CD14-positive monocyte (primary cell): ENCODE results near the gene ASTN2. TPM values are rescaled to one million over a fixed set of nuclear protein-coding genes. Genes with fewer than 3 reads are reported as not detected.

Experiments
- DNase-seq, 3 donors: peaks; one replicate each; pipeline ENCODE4 v3.0.0-alpha.2; 2011 to 2022
- H2AFZ ChIP-seq: 2 replicates; pipeline ENCODE4 v1.6.0; 2012; ENCODE audit warnings: mild to moderate bottlenecking, low read depth, low read length, inconsistent platforms; ENCODE audit not compliant: insufficient read depth, poor library complexity, severe bottlenecking
- H3K27ac ChIP-seq, 2 donors: 1 replicate in 1 of 2; 2 replicates in 1 of 2; pipeline ENCODE4 v1.5.1; 2012 to 2013; ENCODE audit warnings: low read length in 2 of 2, control low read depth in 1 of 2, inconsistent platforms in 1 of 2, low read depth in 1 of 2, mild to moderate bottlenecking in 1 of 2
- H3K27me3 ChIP-seq, 2 donors: one replicate each; pipeline versions ENCODE4 v1.6.0 to v1.6.1; 2011 to 2013; ENCODE audit warnings: low read length in 2 of 2; ENCODE audit not compliant: control insufficient read depth in 2 of 2, insufficient read depth in 2 of 2
- H3K36me3 ChIP-seq, 2 donors: replicated peaks in 1 of 2; 1 replicate in 1 of 2; 2 replicates in 1 of 2; pipeline versions ENCODE4 v1.5.1 to v1.6.1; 2012 to 2013; ENCODE audit warnings: low read length in 2 of 2, control low read depth in 1 of 2, inconsistent platforms in 1 of 2, mild to moderate bottlenecking in 1 of 2; ENCODE audit not compliant: insufficient read depth in 2 of 2, control insufficient read depth in 1 of 2
- H3K4me1 ChIP-seq, 2 donors: 1 replicate in 1 of 2; 2 replicates in 1 of 2; pipeline versions ENCODE4 v1.5.1 to v1.6.1; 2012 to 2013; ENCODE audit warnings: low read length in 2 of 2, control low read depth in 1 of 2, inconsistent platforms in 1 of 2, mild to moderate bottlenecking in 1 of 2, moderate library complexity in 1 of 2; ENCODE audit not compliant: insufficient read depth in 2 of 2, control insufficient read depth in 1 of 2
- H3K4me2 ChIP-seq: replicated peaks from 2 replicates; pipeline ENCODE3; 2012; ENCODE audit warnings: low read length, moderate library complexity, mild to moderate bottlenecking; ENCODE audit not compliant: poor library complexity, severe bottlenecking; ENCODE audit errors: extremely low read depth
- H3K4me3 ChIP-seq, 3 experiments: fragments of 200-600 bp in 1 of 3; sonication (generic) in 1 of 3; replicated peaks in 1 of 3; 1 replicate in 2 of 3; 2 replicates in 1 of 3; pipeline ENCODE4 v1.5.1; 2011 to 2013; ENCODE audit warnings: low read length in 3 of 3, mild to moderate bottlenecking in 3 of 3, control low read depth in 2 of 3, low read depth in 2 of 3, inconsistent platforms in 1 of 3, moderate library complexity in 1 of 3
- H3K79me2 ChIP-seq: 2 replicates; pipeline ENCODE4 v1.6.0; 2012; ENCODE audit warnings: mild to moderate bottlenecking, control low read depth, inconsistent platforms, low read length, moderate library complexity; ENCODE audit not compliant: insufficient read depth
- H3K9ac ChIP-seq: 2 replicates; pipeline ENCODE4 v1.6.0; 2017; ENCODE audit warnings: low read length, mild to moderate bottlenecking; ENCODE audit not compliant: insufficient read depth, poor library complexity, severe bottlenecking
- H3K9me3 ChIP-seq, 2 donors: replicated peaks in 1 of 2; 1 replicate in 1 of 2; 2 replicates in 1 of 2; pipeline versions ENCODE4 v1.5.1 to v1.6.1; 2012 to 2013; ENCODE audit warnings: low read length in 2 of 2, control low read depth in 1 of 2; ENCODE audit not compliant: control insufficient read depth in 1 of 2, insufficient read depth in 1 of 2
- H4K20me1 ChIP-seq: 2 replicates; pipeline ENCODE4 v1.6.0; 2012; ENCODE audit warnings: mild to moderate bottlenecking, low read length, control low read depth, moderate library complexity; ENCODE audit not compliant: insufficient read depth
- H3K27ac Mint-ChIP-seq, 7 donors: one replicate each; pipeline ENCODE4 v1.8.0; 2020; ENCODE audit warnings: mild to moderate bottlenecking in 7 of 7, mixed read lengths in 7 of 7, moderate library complexity in 6 of 7, inconsistent platforms in 2 of 7
- H3K27me3 Mint-ChIP-seq, 3 donors: one replicate each; pipeline ENCODE4 v1.8.0; 2021 to 2022; ENCODE audit warnings: low read depth in 3 of 3, mild to moderate bottlenecking in 3 of 3, mixed read lengths in 3 of 3, moderate library complexity in 3 of 3, inconsistent platforms in 1 of 3
- H3K36me3 Mint-ChIP-seq, 2 donors: one replicate each; pipeline ENCODE4 v1.8.0; 2020; ENCODE audit warnings: mixed read lengths in 2 of 2, inconsistent platforms in 1 of 2, mild to moderate bottlenecking in 1 of 2
- H3K4me1 Mint-ChIP-seq: one replicate; pipeline ENCODE4 v1.8.0; 2020; ENCODE audit warnings: mild to moderate bottlenecking, mixed read lengths
- H3K4me3 Mint-ChIP-seq, 2 donors: one replicate each; pipeline ENCODE4 v1.8.0; 2020; ENCODE audit warnings: mild to moderate bottlenecking in 2 of 2, mixed read lengths in 2 of 2, moderate library complexity in 1 of 2
- H3K9me3 Mint-ChIP-seq, 7 donors: one replicate each; pipeline ENCODE4 v1.8.0; 2020 to 2022; ENCODE audit warnings: mixed read lengths in 7 of 7, mild to moderate bottlenecking in 6 of 7, moderate library complexity in 6 of 7, inconsistent platforms in 2 of 7
- WGBS: methylation state at CpG from one replicate; pipeline ENCODE4 v1.1.5; 2013; ENCODE audit warnings: missing lambda C conversion rate; ENCODE audit not compliant: insufficient coverage; 5-methylcytosine and 5-hydroxymethylcytosine counted together
- intact Hi-C, 2 donors: fragments of 100-400 bp; cut with micrococcal nuclease; formaldehyde crosslinking; loops; one replicate each; pipeline versions ENCODE4 v1.15.0 to v1.15.1; 2023
- polyA plus RNA-seq, 3 donors: library from polyadenylated mRNA; depleted of rRNA in 1 of 3; unstranded in 2 of 3; stranded (reverse) in 1 of 3; fragments of 300-500 nt in 2 of 3; fragments of >200 nt in 1 of 3; fragmentation: Illumina TruSeq in 2 of 3; gene quantifications; 1 replicate in 2 of 3; 2 replicates in 1 of 3; pipeline ENCODE4 v1.2.3, GENCODE V29; 2012 to 2021
- TF ChIP-seq, protein P1 (sequence below): fragments of 200-600 bp; IDR thresholded peaks from one replicate; pipeline ENCODE4 v1.8.0; 2022; ENCODE audit warnings: antibody characterized with exemption, mild to moderate bottlenecking

The ASTN2 gene
- polyA plus RNA-seq, 3 donors: not detected

- Histone ChIP-seq H3K4me2 (no peak overlapping the region), H3K9ac (no peak overlapping the region), H3K27ac (no peak overlapping the region), H3K4me1 (no peaks in the 10 kb centered on the region), H4K20me1 (no peaks in the 10 kb centered on the region), H3K36me3 (no peaks in the 10 kb centered on the region), H3K27me3 (no peaks in the 10 kb centered on the region), H3K9me3 (no peaks in the 10 kb centered on the region), H3K4me3 (no peak overlapping the region), H3K79me2 (no peaks in the 10 kb centered on the region), H2AFZ (no peak overlapping the region)
- DNase-seq: no peak
- H3K9me3 Mint-ChIP-seq: peaks cover 0 to 3% (median 0%) of the 10 kb centered on the region in 7 donors
- no peak overlapping the region for H3K27ac Mint-ChIP-seq
- TF ChIP-seq, protein P1, sequence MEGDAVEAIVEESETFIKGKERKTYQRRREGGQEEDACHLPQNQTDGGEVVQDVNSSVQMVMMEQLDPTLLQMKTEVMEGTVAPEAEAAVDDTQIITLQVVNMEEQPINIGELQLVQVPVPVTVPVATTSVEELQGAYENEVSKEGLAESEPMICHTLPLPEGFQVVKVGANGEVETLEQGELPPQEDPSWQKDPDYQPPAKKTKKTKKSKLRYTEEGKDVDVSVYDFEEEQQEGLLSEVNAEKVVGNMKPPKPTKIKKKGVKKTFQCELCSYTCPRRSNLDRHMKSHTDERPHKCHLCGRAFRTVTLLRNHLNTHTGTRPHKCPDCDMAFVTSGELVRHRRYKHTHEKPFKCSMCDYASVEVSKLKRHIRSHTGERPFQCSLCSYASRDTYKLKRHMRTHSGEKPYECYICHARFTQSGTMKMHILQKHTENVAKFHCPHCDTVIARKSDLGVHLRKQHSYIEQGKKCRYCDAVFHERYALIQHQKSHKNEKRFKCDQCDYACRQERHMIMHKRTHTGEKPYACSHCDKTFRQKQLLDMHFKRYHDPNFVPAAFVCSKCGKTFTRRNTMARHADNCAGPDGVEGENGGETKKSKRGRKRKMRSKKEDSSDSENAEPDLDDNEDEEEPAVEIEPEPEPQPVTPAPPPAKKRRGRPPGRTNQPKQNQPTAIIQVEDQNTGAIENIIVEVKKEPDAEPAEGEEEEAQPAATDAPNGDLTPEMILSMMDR: no peak
- 100% methylated on average over 1 of the region's 3 CpGs for WGBS
- no peak overlapping the region for H3K4me3 Mint-ChIP-seq
- H3K4me1 Mint-ChIP-seq: no peaks in the 10 kb centered on the region
- H3K27me3 Mint-ChIP-seq: peaks cover 0 to 8% (median 2%) of the 10 kb centered on the region in 3 donors
- intact Hi-C loops: no loop called here
- H3K36me3 Mint-ChIP-seq: no peaks in the 10 kb centered on the region
These were observed 485.2 kb downstream of the ASTN2 start for GRCh38 chr9:116929621-116930020.

GRCh38 chr9:116928884-116929283, 486.0 kb downstream of the ASTN2 start:
- DNase-seq: no peak
- intact Hi-C loops: no loop called here
- H3K4me1 ChIP-seq: no peaks in the 10 kb centered on the region
- H4K20me1 ChIP-seq: no peaks in the 10 kb centered on the region
- Mint-ChIP-seq H3K4me1 (no peaks in the 10 kb centered on the region), H3K9me3 (peaks cover 0 to 3% (median 0%) of the 10 kb centered on the region in 7 donors), H3K36me3 (no peaks in the 10 kb centered on the region), H3K4me3 (no peak overlapping the region), H3K27me3 (peaks cover 0 to 8% (median 2%) of the 10 kb centered on the region in 3 donors), H3K27ac (no peak overlapping the region)
- H3K27ac ChIP-seq: no peak overlapping the region
- H3K36me3 ChIP-seq: no peaks in the 10 kb centered on the region
- no peak overlapping the region for H3K4me2 ChIP-seq
- no peak overlapping the region for H3K4me3 ChIP-seq
- TF ChIP-seq, protein P1: no peak
- H3K27me3 ChIP-seq: no peaks in the 10 kb centered on the region
- H2AFZ ChIP-seq: no peak overlapping the region
- no peaks in the 10 kb centered on the region for H3K9me3 ChIP-seq
- H3K79me2 ChIP-seq: no peaks in the 10 kb centered on the region
- no peak overlapping the region for H3K9ac ChIP-seq
- WGBS: 88% methylated on average over 2 of the region's 4 CpGs
